Ishikawa (cell line): ENCODE measurements around the gene BCAN.

Experiments used
- CEBPB ChIP-seq: IDR thresholded peaks from 2 replicates; pipeline ENCODE4 v1.6.1; 2012
- EP300 ChIP-seq: IDR thresholded peaks from 2 replicates; pipeline ENCODE4 v1.6.1; 2012; ENCODE audit warnings: borderline replicate concordance
- FOXM1 ChIP-seq: IDR thresholded peaks from 2 replicates; pipeline ENCODE4 v1.6.1; 2012; ENCODE audit warnings: low read depth, borderline replicate concordance
- MAX ChIP-seq: IDR thresholded peaks from 2 replicates; pipeline ENCODE4 v1.6.1; 2012
- RAD21 ChIP-seq: IDR thresholded peaks from 2 replicates; pipeline ENCODE4 v1.6.1; 2012; ENCODE audit warnings: low read depth
- REST ChIP-seq: IDR thresholded peaks from 2 replicates; pipeline ENCODE4 v1.6.1; 2012; ENCODE audit warnings: low read depth, mild to moderate bottlenecking
- TAF1 ChIP-seq: IDR thresholded peaks from 2 replicates; pipeline ENCODE4 v1.6.1; 2012; ENCODE audit warnings: low read depth, mild to moderate bottlenecking
- TCF12 ChIP-seq: IDR thresholded peaks from 2 replicates; pipeline ENCODE4 v1.6.1; 2012; ENCODE audit warnings: low read depth
- ZBTB7A ChIP-seq: IDR thresholded peaks from 2 replicates; pipeline ENCODE4 v1.6.1; 2012; ENCODE audit warnings: low read depth

DNA sequence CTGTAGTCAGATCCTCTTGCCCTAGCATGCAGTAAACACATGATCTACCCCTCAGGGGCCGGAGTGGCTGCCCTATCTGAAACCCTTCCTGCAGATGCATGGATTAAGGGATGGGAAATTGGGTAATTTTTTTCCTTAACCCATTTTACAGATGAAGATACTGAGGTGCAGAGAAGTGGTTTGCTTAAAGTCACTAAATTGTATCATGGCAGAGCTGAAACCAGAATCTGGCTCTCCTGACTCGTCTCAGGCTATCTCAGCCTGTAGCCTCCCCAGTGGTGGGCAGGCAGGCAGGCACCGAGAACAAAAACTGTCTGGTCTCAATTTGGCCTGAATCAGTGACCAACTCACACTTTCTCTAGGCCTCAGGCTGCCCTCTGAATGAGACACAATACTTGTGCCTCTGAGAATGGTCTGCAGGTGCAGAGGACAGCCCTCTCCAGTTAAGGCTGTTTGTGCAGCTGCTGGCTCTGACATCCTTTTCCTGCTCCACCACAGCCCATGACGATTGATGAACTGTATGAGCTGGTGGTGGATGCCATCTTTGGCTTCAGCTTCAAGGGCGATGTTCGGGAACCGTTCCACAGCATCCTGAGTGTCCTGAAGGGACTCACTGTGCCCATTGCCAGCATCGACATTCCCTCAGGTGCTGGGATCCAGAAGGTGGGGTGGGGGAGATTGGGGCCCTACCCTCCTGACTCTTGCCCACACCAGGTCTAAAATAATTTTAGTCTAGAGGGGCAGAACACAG is 48.8 kb upstream of the BCAN start:
- TF ChIP-seq EP300 (no peak), FOXM1 (no peak), RAD21 (no peak), MAX (no peak), TCF12 (no peak), TAF1 (no peak), CEBPB (no peak), REST (no peak), ZBTB7A (no peak)
